Measurements from ENCODE around the gene PEA15. TPM values are rescaled to one million over a fixed set of nuclear protein-coding genes. Genes with fewer than 3 reads are reported as not detected.

The PEA15 gene
- total RNA-seq, 1 donor from 2014 or later, result 44.5 TPM

GRCh38 chr1:160232911-160233310 is 27.7 kb downstream of the PEA15 start:
- FAIRE-seq (no peak), DNase-seq (ENCODE audit: low read depth) (no peak)
- no peak for TF ChIP-seq CTCF (IDR thresholded peaks at IDR 0.05; ENCODE audit: insufficient read depth, low read length, severe bottlenecking)
- Histone ChIP-seq H3K36me3 (ENCODE audit: control insufficient read depth, insufficient read depth, low read length) (peaks cover 9% of the 10 kb centered on the region), H3K27me3 (ENCODE audit: control insufficient read depth, insufficient read depth, low read length) (no peaks in the 10 kb centered on the region), H3K4me3 (ENCODE audit: low read depth, low read length) (no peak overlapping the region)

- TF ChIP-seq CTCF (IDR thresholded peaks at IDR 0.05; ENCODE audit: insufficient read depth, low read length, severe bottlenecking), result no peak
- DNase-seq (ENCODE audit: low read depth), result no peak
- no peak for FAIRE-seq
- Histone ChIP-seq H3K36me3 (ENCODE audit: control insufficient read depth, insufficient read depth, low read length) (peaks cover 25% of the 10 kb centered on the region), H3K4me3 (ENCODE audit: low read depth, low read length) (no peak overlapping the region), H3K27me3 (ENCODE audit: control insufficient read depth, insufficient read depth, low read length) (no peaks in the 10 kb centered on the region)
Observed at GRCh38 chr1:160236806-160237205, 31.6 kb downstream of the PEA15 start.

GRCh38 chr1:160237558-160237957 is 32.4 kb downstream of the PEA15 start:
- Histone ChIP-seq H3K4me3 (ENCODE audit: low read depth, low read length) (no peak overlapping the region), H3K36me3 (ENCODE audit: control insufficient read depth, insufficient read depth, low read length) (peaks cover 22% of the 10 kb centered on the region), H3K27me3 (ENCODE audit: control insufficient read depth, insufficient read depth, low read length) (no peaks in the 10 kb centered on the region)
- DNase-seq (ENCODE audit: low read depth), result no peak
- TF ChIP-seq CTCF (IDR thresholded peaks at IDR 0.05; ENCODE audit: insufficient read depth, low read length, severe bottlenecking), result no peak
- no peak for FAIRE-seq

- FAIRE-seq (no peak), DNase-seq (ENCODE audit: low read depth) (no peak)
- Histone ChIP-seq H3K4me3 (ENCODE audit: low read depth, low read length) (no peak overlapping the region), H3K36me3 (ENCODE audit: control insufficient read depth, insufficient read depth, low read length) (peaks cover 22% of the 10 kb centered on the region), H3K27me3 (ENCODE audit: control insufficient read depth, insufficient read depth, low read length) (no peaks in the 10 kb centered on the region)
- no peak for TF ChIP-seq CTCF (IDR thresholded peaks at IDR 0.05; ENCODE audit: insufficient read depth, low read length, severe bottlenecking)
Observed at GRCh38 chr1:160238408-160238807, 33.2 kb downstream of the PEA15 start.

GRCh38 chr1:160239582-160240299 is 34.6 kb downstream of the PEA15 start:
- H3K4me3 ChIP-seq (ENCODE audit: low read depth, low read length), result no peak overlapping the region
- DNase-seq (ENCODE audit: low read depth), result no peak
- TF ChIP-seq CTCF (IDR thresholded peaks at IDR 0.05; ENCODE audit: insufficient read depth, low read length, severe bottlenecking), result no peak
- H3K27me3 ChIP-seq (ENCODE audit: control insufficient read depth, insufficient read depth, low read length), result no peaks in the 10 kb centered on the region
- peaks cover 24% of the 10 kb centered on the region for H3K36me3 ChIP-seq (ENCODE audit: control insufficient read depth, insufficient read depth, low read length)
- no peak for FAIRE-seq

GRCh38 chr1:160243767-160244166 is 38.6 kb downstream of the PEA15 start:
- H3K4me3 ChIP-seq (ENCODE audit: low read depth, low read length), result no peak overlapping the region
- peaks cover 15% of the 10 kb centered on the region for H3K36me3 ChIP-seq (ENCODE audit: control insufficient read depth, insufficient read depth, low read length)
- no peak for TF ChIP-seq CTCF (IDR thresholded peaks at IDR 0.05; ENCODE audit: insufficient read depth, low read length, severe bottlenecking)
- DNase-seq (ENCODE audit: low read depth) (no peak), FAIRE-seq (no peak)
- no peaks in the 10 kb centered on the region for H3K27me3 ChIP-seq (ENCODE audit: control insufficient read depth, insufficient read depth, low read length)

All from bronchial epithelial cell (primary cell).